ENCODE results near the gene BCL11B. TPM values are rescaled to one million over a fixed set of nuclear protein-coding genes. Genes with fewer than 3 reads are reported as not detected.

Gene BCL11B
- total and polyA plus RNA-seq, 2 donors: 15.1 to 55.5 TPM

GRCh38 chr14:99316281-99317163 lies 44.5 kb upstream of the BCL11B start:
- Histone ChIP-seq H3K36me3 (ENCODE audit: control insufficient read depth in 2 of 2, insufficient read depth in 2 of 2, low read length in 1 of 2) (no peaks in the 10 kb centered on the region), H3K27me3 (ENCODE audit: control insufficient read depth in 2 of 2, insufficient read depth in 1 of 2, low read length in 1 of 2) (peaks cover 0 to 11% of the 10 kb centered on the region in 2 donors), H3K9me3 (ENCODE audit: control insufficient read depth in 2 of 2, insufficient read depth in 1 of 2, low read length in 1 of 2) (no peaks in the 10 kb centered on the region), H3K4me3 (ENCODE audit: low read length in 2 of 2) (no peak overlapping the region), H3K27ac (ENCODE audit: low read depth in 1 of 2, low read length in 1 of 2) (no peak overlapping the region), H3K4me1 (ENCODE audit: control insufficient read depth in 2 of 2, insufficient read depth in 2 of 2, low read length in 2 of 2) (peaks cover 0 to 3% of the 10 kb centered on the region in 2 donors)
- DNase-seq (ENCODE audit: low read depth in 6 of 9, low spot score in 9 of 9): no peak
- 96% methylated on average over 18 of the region's 18 CpGs for WGBS

- H3K9me3 ChIP-seq (ENCODE audit: control insufficient read depth in 2 of 2, insufficient read depth in 1 of 2, low read length in 1 of 2): no peaks in the 10 kb centered on the region
- no peak overlapping the region for H3K4me3 ChIP-seq (ENCODE audit: low read length in 2 of 2)
- peaks cover 0 to 7% of the 10 kb centered on the region in 2 donors for H3K27me3 ChIP-seq (ENCODE audit: control insufficient read depth in 2 of 2, insufficient read depth in 1 of 2, low read length in 1 of 2)
- DNase-seq (ENCODE audit: low read depth in 6 of 9, low spot score in 9 of 9): no peak
- H3K36me3 ChIP-seq (ENCODE audit: control insufficient read depth in 2 of 2, insufficient read depth in 2 of 2, low read length in 1 of 2): no peaks in the 10 kb centered on the region
- WGBS: 78% methylated on average over 8 of the region's 8 CpGs
- peaks cover 0 to 3% of the 10 kb centered on the region in 2 donors for H3K4me1 ChIP-seq (ENCODE audit: control insufficient read depth in 2 of 2, insufficient read depth in 2 of 2, low read length in 2 of 2)
- H3K27ac ChIP-seq (ENCODE audit: low read depth in 1 of 2, low read length in 1 of 2): no peak overlapping the region
Observed at GRCh38 chr14:99315197-99315596, 43.2 kb upstream of the BCL11B start.

GRCh38 chr14:99314623-99315022 lies 42.6 kb upstream of the BCL11B start:
- no peak overlapping the region for H3K4me3 ChIP-seq (ENCODE audit: low read length in 2 of 2)
- no peaks in the 10 kb centered on the region for H3K9me3 ChIP-seq (ENCODE audit: control insufficient read depth in 2 of 2, insufficient read depth in 1 of 2, low read length in 1 of 2)
- no peaks in the 10 kb centered on the region for H3K4me1 ChIP-seq (ENCODE audit: control insufficient read depth in 2 of 2, insufficient read depth in 2 of 2, low read length in 2 of 2)
- peaks cover 0 to 7% of the 10 kb centered on the region in 2 donors for H3K27me3 ChIP-seq (ENCODE audit: control insufficient read depth in 2 of 2, insufficient read depth in 1 of 2, low read length in 1 of 2)
- 86% methylated on average over 9 of the region's 9 CpGs for WGBS
- DNase-seq (ENCODE audit: low read depth in 6 of 9, low spot score in 9 of 9): no peak
- H3K27ac ChIP-seq (ENCODE audit: low read depth in 1 of 2, low read length in 1 of 2): no peak overlapping the region
- no peaks in the 10 kb centered on the region for H3K36me3 ChIP-seq (ENCODE audit: control insufficient read depth in 2 of 2, insufficient read depth in 2 of 2, low read length in 1 of 2)

DNA sequence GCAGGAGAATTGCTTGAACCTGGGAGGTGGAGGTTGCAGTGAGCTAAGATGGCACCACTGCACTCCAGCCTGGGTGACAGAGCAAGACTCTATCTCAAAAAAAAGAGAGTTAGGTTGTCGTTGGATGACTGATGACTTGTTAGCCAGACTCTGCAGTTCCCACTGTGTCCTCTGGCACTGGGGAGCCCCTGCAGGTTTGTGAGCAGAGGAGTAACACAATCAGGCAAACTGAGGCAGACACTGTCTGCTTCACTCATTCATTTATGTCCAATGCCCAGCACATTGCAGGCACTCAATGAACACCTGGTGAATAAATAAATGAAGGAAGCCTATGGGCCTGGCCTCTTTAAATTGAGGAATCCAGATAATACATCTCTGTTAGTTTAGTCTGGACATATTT lies 41.2 kb upstream of the BCL11B start:
- DNase-seq (ENCODE audit: low read depth in 6 of 9, low spot score in 9 of 9): no peak
- H3K27me3 ChIP-seq (ENCODE audit: control insufficient read depth in 2 of 2, insufficient read depth in 1 of 2, low read length in 1 of 2): peaks cover 0 to 10% of the 10 kb centered on the region in 2 donors
- 89% methylated on average over 1 of the region's 1 CpG for WGBS
- no peaks in the 10 kb centered on the region for H3K4me1 ChIP-seq (ENCODE audit: control insufficient read depth in 2 of 2, insufficient read depth in 2 of 2, low read length in 2 of 2)
- no peaks in the 10 kb centered on the region for H3K9me3 ChIP-seq (ENCODE audit: control insufficient read depth in 2 of 2, insufficient read depth in 1 of 2, low read length in 1 of 2)
- no peak overlapping the region for H3K4me3 ChIP-seq (ENCODE audit: low read length in 2 of 2)
- H3K27ac ChIP-seq (ENCODE audit: low read depth in 1 of 2, low read length in 1 of 2): no peak overlapping the region
- H3K36me3 ChIP-seq (ENCODE audit: control insufficient read depth in 2 of 2, insufficient read depth in 2 of 2, low read length in 1 of 2): no peaks in the 10 kb centered on the region

- 96% methylated on average over 7 of the region's 7 CpGs for WGBS
- H3K9me3 ChIP-seq (ENCODE audit: control insufficient read depth in 2 of 2, insufficient read depth in 1 of 2, low read length in 1 of 2): no peaks in the 10 kb centered on the region
- no peaks in the 10 kb centered on the region for H3K4me1 ChIP-seq (ENCODE audit: control insufficient read depth in 2 of 2, insufficient read depth in 2 of 2, low read length in 2 of 2)
- peaks cover 0 to 8% of the 10 kb centered on the region in 2 donors for H3K27me3 ChIP-seq (ENCODE audit: control insufficient read depth in 2 of 2, insufficient read depth in 1 of 2, low read length in 1 of 2)
- no peak for DNase-seq (ENCODE audit: low read depth in 6 of 9, low spot score in 9 of 9)
- H3K27ac ChIP-seq (ENCODE audit: low read depth in 1 of 2, low read length in 1 of 2): no peak overlapping the region
- no peak overlapping the region for H3K4me3 ChIP-seq (ENCODE audit: low read length in 2 of 2)
- no peaks in the 10 kb centered on the region for H3K36me3 ChIP-seq (ENCODE audit: control insufficient read depth in 2 of 2, insufficient read depth in 2 of 2, low read length in 1 of 2)
Observed at GRCh38 chr14:99312106-99312505, 40.1 kb upstream of the BCL11B start.

- 99% methylated on average over 4 of the region's 4 CpGs for WGBS
- DNase-seq (ENCODE audit: low read depth in 6 of 9, low spot score in 9 of 9): no peak
Observed at GRCh38 chr14:99309220-99309766, 37.3 kb upstream of the BCL11B start.

GRCh38 chr14:99304208-99304607 lies 32.2 kb upstream of the BCL11B start:
- Histone ChIP-seq H3K27ac (ENCODE audit: low read depth in 1 of 2, low read length in 1 of 2) (no peak overlapping the region), H3K4me3 (ENCODE audit: low read length in 2 of 2) (no peak overlapping the region), H3K27me3 (ENCODE audit: control insufficient read depth in 2 of 2, insufficient read depth in 1 of 2, low read length in 1 of 2) (peaks cover 0 to 2% of the 10 kb centered on the region in 2 donors), H3K9me3 (ENCODE audit: control insufficient read depth in 2 of 2, insufficient read depth in 1 of 2, low read length in 1 of 2) (no peaks in the 10 kb centered on the region), H3K4me1 (ENCODE audit: control insufficient read depth in 2 of 2, insufficient read depth in 2 of 2, low read length in 2 of 2) (no peaks in the 10 kb centered on the region), H3K36me3 (ENCODE audit: control insufficient read depth in 2 of 2, insufficient read depth in 2 of 2, low read length in 1 of 2) (no peaks in the 10 kb centered on the region)
- 88% methylated on average over 1 of the region's 1 CpG for WGBS
- no peak for DNase-seq (ENCODE audit: low read depth in 6 of 9, low spot score in 9 of 9)

More at GRCh38 chr14:99309220-99309766, 37.3 kb upstream of the BCL11B start:
- Histone ChIP-seq H3K4me3 (ENCODE audit: low read length in 2 of 2) (no peak overlapping the region), H3K9me3 (ENCODE audit: control insufficient read depth in 2 of 2, insufficient read depth in 1 of 2, low read length in 1 of 2) (no peaks in the 10 kb centered on the region), H3K4me1 (ENCODE audit: control insufficient read depth in 2 of 2, insufficient read depth in 2 of 2, low read length in 2 of 2) (no peaks in the 10 kb centered on the region), H3K36me3 (ENCODE audit: control insufficient read depth in 2 of 2, insufficient read depth in 2 of 2, low read length in 1 of 2) (no peaks in the 10 kb centered on the region), H3K27ac (ENCODE audit: low read depth in 1 of 2, low read length in 1 of 2) (no peak overlapping the region), H3K27me3 (ENCODE audit: control insufficient read depth in 2 of 2, insufficient read depth in 1 of 2, low read length in 1 of 2) (peaks cover 2 to 8% of the 10 kb centered on the region in 2 donors)

- H3K9me3 ChIP-seq (ENCODE audit: control insufficient read depth in 2 of 2, insufficient read depth in 1 of 2, low read length in 1 of 2): peaks cover 0 to 9% of the 10 kb centered on the region in 2 donors
Observed at GRCh38 chr14:99300190-99300589, 28.2 kb upstream of the BCL11B start.

GRCh38 chr14:99296517-99296916 lies 24.5 kb upstream of the BCL11B start:
- Histone ChIP-seq H3K36me3 (ENCODE audit: control insufficient read depth in 2 of 2, insufficient read depth in 2 of 2, low read length in 1 of 2) (no peaks in the 10 kb centered on the region), H3K27me3 (ENCODE audit: control insufficient read depth in 2 of 2, insufficient read depth in 1 of 2, low read length in 1 of 2) (no peaks in the 10 kb centered on the region), H3K4me3 (ENCODE audit: low read length in 2 of 2) (no peak overlapping the region), H3K27ac (ENCODE audit: low read depth in 1 of 2, low read length in 1 of 2) (no peak overlapping the region), H3K4me1 (ENCODE audit: control insufficient read depth in 2 of 2, insufficient read depth in 2 of 2, low read length in 2 of 2) (no peaks in the 10 kb centered on the region), H3K9me3 (ENCODE audit: control insufficient read depth in 2 of 2, insufficient read depth in 1 of 2, low read length in 1 of 2) (peaks cover 0 to 9% of the 10 kb centered on the region in 2 donors)
- DNase-seq (ENCODE audit: low read depth in 6 of 9, low spot score in 9 of 9): no peak
- WGBS: 92% methylated on average over 10 of the region's 10 CpGs

More at GRCh38 chr14:99300190-99300589, 28.2 kb upstream of the BCL11B start:
- DNase-seq (ENCODE audit: low read depth in 6 of 9, low spot score in 9 of 9): no peak
- H3K27me3 ChIP-seq (ENCODE audit: control insufficient read depth in 2 of 2, insufficient read depth in 1 of 2, low read length in 1 of 2): peaks cover 0 to 2% of the 10 kb centered on the region in 2 donors
- H3K27ac ChIP-seq (ENCODE audit: low read depth in 1 of 2, low read length in 1 of 2): no peak overlapping the region
- no peak overlapping the region for H3K4me3 ChIP-seq (ENCODE audit: low read length in 2 of 2)
- no peaks in the 10 kb centered on the region for H3K4me1 ChIP-seq (ENCODE audit: control insufficient read depth in 2 of 2, insufficient read depth in 2 of 2, low read length in 2 of 2)
- no peaks in the 10 kb centered on the region for H3K36me3 ChIP-seq (ENCODE audit: control insufficient read depth in 2 of 2, insufficient read depth in 2 of 2, low read length in 1 of 2)

All from thymus (tissue), 11 donors.